H1 (cell line): ENCODE data around the gene GMPR. TPM values are rescaled to one million over a fixed set of nuclear protein-coding genes. Genes with fewer than 3 reads are reported as not detected.

ENCODE experiments used
- CTCF ChIA-PET: fragments of 300-600 bp; sonication (Branson Sonifier 250); formaldehyde crosslinking; loops from one replicate; lab custom pipeline; 2021; ENCODE audit not compliant: partially characterized antibody; lab: Charles Lee
- POLR2A ChIA-PET: fragments of 300-600 bp; sonication (Branson Sonifier 250); formaldehyde crosslinking; loops from one replicate; lab custom pipeline; 2021; ENCODE audit warnings: inconsistent platforms; ENCODE audit not compliant: partially characterized antibody; lab: Charles Lee
- DNase-seq, 2 experiments: peaks; one replicate each; pipeline versions ENCODE4 v3.0.0 to v3.0.0-alpha.2; 2010 to 2022; ENCODE audit warnings: low spot score in 2 of 2, low read depth in 1 of 2, mixed read lengths in 1 of 2
- FAIRE-seq: peaks from 2 replicates; lab custom pipeline; 2011; peaks lifted over from hg19 to GRCh38; lab: Jason Lieb, UNC
- H2AFZ ChIP-seq: 2 replicates; pipeline ENCODE4 v1.8.1; 2012; ENCODE audit warnings: low read length, inconsistent platforms
- H2AK5ac ChIP-seq: 2 replicates; pipeline ENCODE4 v1.6.1; 2013; ENCODE audit warnings: low read depth, low read length
- H2BK120ac ChIP-seq: replicated peaks from 2 replicates; pipeline ENCODE3; 2013; ENCODE audit warnings: low read depth, low read length, inconsistent platforms
- H2BK12ac ChIP-seq: 2 replicates; pipeline ENCODE4 v1.6.1; 2013; ENCODE audit warnings: low read depth, low read length
- H2BK15ac ChIP-seq: 2 replicates; pipeline ENCODE4 v1.6.1; 2013; ENCODE audit warnings: low read length
- H2BK20ac ChIP-seq: 2 replicates; pipeline ENCODE4 v1.6.1; 2013; ENCODE audit warnings: low read length
- H2BK5ac ChIP-seq: 2 replicates; pipeline ENCODE4 v1.6.1; 2013; ENCODE audit warnings: low read depth, low read length
- H3K14ac ChIP-seq: 2 replicates; pipeline ENCODE4 v1.6.1; 2013; ENCODE audit warnings: inconsistent platforms; ENCODE audit not compliant: insufficient read length
- H3K18ac ChIP-seq: 2 replicates; pipeline ENCODE4 v1.6.1; 2013; ENCODE audit warnings: low read length; ENCODE audit errors: extremely low read depth
- H3K23ac ChIP-seq: 2 replicates; pipeline ENCODE4 v1.6.1; 2013; ENCODE audit warnings: inconsistent platforms; ENCODE audit not compliant: insufficient read length
- H3K23me2 ChIP-seq: 2 replicates; pipeline ENCODE4 v1.6.1; 2013; ENCODE audit warnings: low read depth, low read length
- H3K27ac ChIP-seq: 2 replicates; pipeline ENCODE4 v1.6.1; 2011; ENCODE audit warnings: low read depth, low read length, inconsistent platforms
- H3K27me3 ChIP-seq, 4 experiments: replicated peaks in 1 of 4; 1 replicate in 1 of 4; 2 replicates in 3 of 4; pipeline versions ENCODE4 v1.6.1 to v1.8.1; 2011 to 2013; ENCODE audit warnings: low read length in 3 of 4, mild to moderate bottlenecking in 3 of 4, inconsistent platforms in 2 of 4, mixed read lengths in 2 of 4, moderate library complexity in 1 of 4; ENCODE audit not compliant: control insufficient read depth in 3 of 4, insufficient read depth in 3 of 4; ENCODE audit errors: extremely low read depth in 1 of 4
- H3K36me3 ChIP-seq, 4 experiments: 2 replicates each; pipeline versions ENCODE4 v1.6.1 to v1.8.1; 2011 to 2013; ENCODE audit warnings: mild to moderate bottlenecking in 4 of 4, low read length in 3 of 4, moderate library complexity in 2 of 4, control low read depth in 1 of 4, inconsistent platforms in 1 of 4; ENCODE audit not compliant: insufficient read depth in 4 of 4, control insufficient read depth in 2 of 4
- H3K4ac ChIP-seq: replicated peaks from 2 replicates; pipeline ENCODE3; 2013; ENCODE audit warnings: low read length, low read depth, mixed read lengths, inconsistent platforms; ENCODE audit not compliant: insufficient read length
- H3K4me1 ChIP-seq, 4 experiments: replicated peaks in 1 of 4; 1 replicate in 1 of 4; 2 replicates in 3 of 4; pipeline versions ENCODE4 v1.6.1 to v1.8.1; 2011 to 2013; ENCODE audit warnings: low read length in 3 of 4, inconsistent platforms in 2 of 4, mixed read lengths in 1 of 4; ENCODE audit not compliant: insufficient read depth in 4 of 4, control insufficient read depth in 3 of 4
- H3K4me2 ChIP-seq, 2 experiments: 2 replicates each; pipeline versions ENCODE4 v1.6.1 to v1.8.1; 2011 to 2013; ENCODE audit warnings: low read depth in 2 of 2, low read length in 2 of 2, control low read depth in 1 of 2, inconsistent platforms in 1 of 2, mild to moderate bottlenecking in 1 of 2; ENCODE audit not compliant: insufficient read depth in 1 of 2
- H3K4me3 ChIP-seq, 4 experiments: fragments of 200-600, 300-600 bp in 1 of 4; sonication (generic), shearing (Covaris generic), sonication (Bioruptor Twin) in 1 of 4; 2 replicates each; pipeline versions ENCODE4 v1.5.1 to v1.8.1; 2011 to 2016; ENCODE audit warnings: low read length in 4 of 4, low read depth in 3 of 4, control low read depth in 2 of 4, inconsistent platforms in 2 of 4, mild to moderate bottlenecking in 2 of 4, mixed read lengths in 1 of 4, moderate library complexity in 1 of 4; ENCODE audit not compliant: insufficient read depth in 2 of 4; ENCODE audit errors: extremely low read depth in 1 of 4
- H3K56ac ChIP-seq: replicated peaks from 2 replicates; pipeline ENCODE3; 2013; ENCODE audit warnings: low read depth, mild to moderate bottlenecking, mixed read lengths, low read length, inconsistent platforms; ENCODE audit not compliant: insufficient read length
- H3K79me1 ChIP-seq: 2 replicates; pipeline ENCODE4 v1.6.1; 2013; ENCODE audit warnings: low read depth, low read length, control low read depth
- H3K79me2 ChIP-seq, 2 experiments: 2 replicates each; pipeline versions ENCODE4 v1.6.1 to v1.8.1; 2012 to 2013; ENCODE audit warnings: low read length in 2 of 2, mild to moderate bottlenecking in 2 of 2, inconsistent platforms in 1 of 2; ENCODE audit not compliant: insufficient read depth in 2 of 2, control insufficient read depth in 1 of 2
- H3K9ac ChIP-seq, 4 experiments: replicated peaks in 1 of 4; 1 replicate in 1 of 4; 2 replicates in 3 of 4; pipeline versions ENCODE4 v1.6.1 to v1.8.1; 2011 to 2013; ENCODE audit warnings: low read depth in 3 of 4, low read length in 3 of 4, control low read depth in 2 of 4, mild to moderate bottlenecking in 2 of 4, moderate library complexity in 2 of 4, inconsistent platforms in 1 of 4; ENCODE audit errors: extremely low read depth in 1 of 4
- H3K9me3 ChIP-seq, 2 experiments: 2 replicates each; pipeline versions ENCODE4 v1.6.1 to v1.8.1; 2012 to 2013; ENCODE audit warnings: mild to moderate bottlenecking in 2 of 2, moderate library complexity in 2 of 2, control low read depth in 1 of 2, inconsistent platforms in 1 of 2, low read depth in 1 of 2, low read length in 1 of 2, mixed read lengths in 1 of 2; ENCODE audit not compliant: insufficient read depth in 2 of 2
- H4K20me1 ChIP-seq, 2 experiments: replicated peaks in 1 of 2; 2 replicates each; pipeline versions ENCODE3 to v1.8.1; 2011 to 2013; ENCODE audit warnings: inconsistent platforms in 2 of 2, low read length in 2 of 2, mild to moderate bottlenecking in 1 of 2; ENCODE audit not compliant: insufficient read depth in 2 of 2, control insufficient read depth in 1 of 2
- H4K5ac ChIP-seq: 2 replicates; pipeline ENCODE4 v1.6.1; 2013; ENCODE audit warnings: low read length, low read depth, mixed read lengths, inconsistent platforms; ENCODE audit not compliant: insufficient read length
- H4K8ac ChIP-seq: 2 replicates; pipeline ENCODE4 v1.8.0; 2013; ENCODE audit warnings: mild to moderate bottlenecking, moderate library complexity, low read length, inconsistent platforms; ENCODE audit not compliant: insufficient read depth; ENCODE audit errors: extremely low read depth
- H4K91ac ChIP-seq: replicated peaks from 2 replicates; pipeline ENCODE3; 2013; ENCODE audit warnings: low read length, mixed read lengths, inconsistent platforms; ENCODE audit not compliant: insufficient read length
- CBX5 ChIP-seq: fragments of 300-800, 300-1000 bp; sonication (generic); IDR thresholded peaks from 2 replicates; pipeline ENCODE4 v1.7.1; 2016; ENCODE audit warnings: antibody characterized with exemption, low read length, low read depth
- CBX8 ChIP-seq: fragments of 300-800, 300-1000 bp; sonication (generic); IDR thresholded peaks from 2 replicates; pipeline ENCODE4 v1.7.1; 2016; ENCODE audit warnings: low read depth, low read length, borderline replicate concordance
- EGR1 ChIP-seq: IDR thresholded peaks from 2 replicates; pipeline ENCODE4 v1.6.1; 2011; ENCODE audit warnings: low read depth, low read length, borderline replicate concordance
- GABPA ChIP-seq: IDR thresholded peaks from 2 replicates; pipeline ENCODE4 v1.6.1; 2011; ENCODE audit warnings: mild to moderate bottlenecking, low read length, moderate library complexity, borderline replicate concordance; ENCODE audit not compliant: insufficient read depth
- NANOG ChIP-seq: IDR thresholded peaks from 2 replicates; pipeline ENCODE4 v1.6.1; 2011; ENCODE audit warnings: low read length, low read depth, mild to moderate bottlenecking, inconsistent platforms; ENCODE audit not compliant: insufficient read depth, poor library complexity, severe bottlenecking
- POLR2A ChIP-seq, 2 experiments: IDR thresholded peaks; 1 replicate in 1 of 2; 2 replicates in 1 of 2; pipeline ENCODE4 v1.6.1; 2011; ENCODE audit warnings: low read depth in 2 of 2, low read length in 2 of 2, mild to moderate bottlenecking in 2 of 2; ENCODE audit errors: control extremely low read depth in 1 of 2
- POU5F1 ChIP-seq: IDR thresholded peaks from 2 replicates; pipeline ENCODE4 v1.6.1; 2011; ENCODE audit warnings: low read depth, mild to moderate bottlenecking, low read length, moderate library complexity
- RBBP5 ChIP-seq: IDR thresholded peaks from 2 replicates; pipeline ENCODE4 v1.7.1; 2012; ENCODE audit warnings: low read depth, mild to moderate bottlenecking, inconsistent platforms, low read length, moderate library complexity, borderline replicate concordance
- SRF ChIP-seq: IDR thresholded peaks from 2 replicates; pipeline ENCODE4 v1.6.1; 2011; ENCODE audit warnings: mild to moderate bottlenecking, low read depth, low read length, moderate library complexity
- TAF7 ChIP-seq: optimal IDR thresholded peaks from 2 replicates; pipeline ENCODE3; 2011; ENCODE audit warnings: low read depth, mild to moderate bottlenecking, inconsistent platforms, low read length, moderate library complexity, borderline replicate concordance
- TEAD4 ChIP-seq: IDR thresholded peaks from 2 replicates; pipeline ENCODE4 v1.6.1; 2012; ENCODE audit warnings: low read depth, low read length, inconsistent platforms, mixed read lengths
- WGBS, 2 experiments: shearing (Covaris generic) in 1 of 2; methylation state at CpG; one replicate each; pipeline versions ENCODE4 v1.1.6 to v1.1.7; 2013 to 2015; ENCODE audit warnings: low lambda C conversion rate in 2 of 2, mixed read lengths in 2 of 2, inconsistent platforms in 1 of 2, low coverage in 1 of 2, missing lambda C conversion rate in 1 of 2; ENCODE audit not compliant: insufficient replicate concordance in 2 of 2, insufficient coverage in 1 of 2, insufficient read length in 1 of 2; ENCODE audit errors: extremely low coverage in 1 of 2, missing lambda C conversion rate in 1 of 2; 5-methylcytosine and 5-hydroxymethylcytosine counted together
- polyA plus RNA-seq, 7 experiments: library from polyadenylated mRNA; depleted of rRNA in 3 of 7; stranded (reverse) in 5 of 7; unstranded in 2 of 7; fragments of >200 nt in 5 of 7; fragments of 200-250 nt in 2 of 7; gene quantifications; 1 replicate in 5 of 7; 2 replicates in 1 of 7; 4 replicates in 1 of 7; pipeline versions ENCODE4 v1.2.1 to v1.2.3, GENCODE V29; 2011 to 2013; ENCODE audit warnings: missing spikeins in 2 of 7, mixed read lengths in 2 of 7
- total RNA-seq: library from RNA; stranded (reverse); fragmentation: NEBNext Ultra II Directional; extraction: Animal tissue kit (Norgen Biotek cat#: 25700); gene quantifications from 2 replicates; pipeline ENCODE4 v1.2.1, GENCODE V29; 2021
- TF ChIP-seq, protein P1 (sequence below), 3 experiments: IDR thresholded peaks; 1 replicate in 2 of 3; 2 replicates in 1 of 3; pipeline versions ENCODE4 v1.5.1 to v1.6.1; 2011; ENCODE audit warnings: low read length in 3 of 3, mild to moderate bottlenecking in 3 of 3, inconsistent platforms in 2 of 3, low read depth in 1 of 3, moderate library complexity in 1 of 3; ENCODE audit not compliant: insufficient read depth in 1 of 3; ENCODE audit errors: control extremely low read depth in 1 of 3

The GMPR gene
- total and polyA plus RNA-seq, 2 of the 8 experiments (the other 6 are each of a cell fraction or from before 2014, with no cell fraction given): 0.99 to 1.2 TPM

DNA sequence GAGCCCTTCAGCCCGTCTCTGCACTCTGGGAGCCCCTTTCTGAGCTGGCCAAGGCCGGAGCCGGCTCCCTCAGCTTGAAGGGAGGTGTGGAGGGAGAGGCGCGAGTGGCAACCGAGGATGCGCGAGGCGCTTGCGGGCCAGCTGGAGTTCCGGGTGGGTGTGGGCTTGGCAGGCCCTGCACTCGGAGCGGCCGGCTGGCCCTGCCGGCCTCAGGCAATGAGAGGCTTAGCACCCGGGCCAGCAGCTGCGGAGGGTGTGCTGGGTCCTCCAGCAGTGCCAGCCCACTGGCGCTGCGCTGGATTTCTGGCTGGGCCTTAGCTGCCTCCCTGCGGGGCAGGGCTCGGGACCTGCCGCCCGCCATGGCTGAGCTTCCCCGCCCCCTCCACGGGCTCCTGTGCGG, 49.8 kb downstream of the GMPR start:
- Histone ChIP-seq H3K14ac (no peak overlapping the region), H3K18ac (no peak overlapping the region), H3K9me3 (no peaks in the 10 kb centered on the region; a peak in 1 of 4 replicates), H3K9ac (no peak overlapping the region), H2BK120ac (no peak overlapping the region), H3K4ac (no peak overlapping the region), H3K23ac (no peak overlapping the region), H2AFZ (no peak overlapping the region), H3K79me1 (no peaks in the 10 kb centered on the region), H3K27ac (no peak overlapping the region), H3K4me3 (no peak overlapping the region), H4K5ac (no peak overlapping the region), H4K8ac (no peak overlapping the region), H2BK12ac (no peak overlapping the region), H4K91ac (no peak overlapping the region), H3K79me2 (no peaks in the 10 kb centered on the region), H2BK20ac (no peak overlapping the region), H3K56ac (no peak overlapping the region), H3K4me2 (no peak overlapping the region), H3K23me2 (no peaks in the 10 kb centered on the region), H2AK5ac (no peak overlapping the region), H3K4me1 (0 out of 7 replicates have a peak, but pooled peaks cover 0 to 2% (median 0%) of the 10 kb centered on the region in 4 experiments), H2BK15ac (no peak overlapping the region), H3K27me3 (no peaks in the 10 kb centered on the region), H3K36me3 (no peaks in the 10 kb centered on the region), H4K20me1 (no peaks in the 10 kb centered on the region), H2BK5ac (no peak overlapping the region)
- no peak for DNase-seq
- FAIRE-seq: no peak
- POLR2A ChIA-PET: no interaction called here
- 90% methylated on average over 17 of the region's 26 CpGs; no CpG with 5 or more reads in 1 of the 2 experiments for WGBS, 2 experiments
- CTCF ChIA-PET: interaction anchor here (0.8 to 1.6 kb wide), 6 partner anchors 8 to 59 kb away, joined by 3 to 6 read pairs (median 4); no protein-coding TSS in a partner anchor
- no peak for TF ChIP-seq GABPA
- no peak for TF ChIP-seq POU5F1
- no peak for TF ChIP-seq NANOG
- no peak for TF ChIP-seq SRF
- no peak for TF ChIP-seq RBBP5
- TF ChIP-seq, protein P1, sequence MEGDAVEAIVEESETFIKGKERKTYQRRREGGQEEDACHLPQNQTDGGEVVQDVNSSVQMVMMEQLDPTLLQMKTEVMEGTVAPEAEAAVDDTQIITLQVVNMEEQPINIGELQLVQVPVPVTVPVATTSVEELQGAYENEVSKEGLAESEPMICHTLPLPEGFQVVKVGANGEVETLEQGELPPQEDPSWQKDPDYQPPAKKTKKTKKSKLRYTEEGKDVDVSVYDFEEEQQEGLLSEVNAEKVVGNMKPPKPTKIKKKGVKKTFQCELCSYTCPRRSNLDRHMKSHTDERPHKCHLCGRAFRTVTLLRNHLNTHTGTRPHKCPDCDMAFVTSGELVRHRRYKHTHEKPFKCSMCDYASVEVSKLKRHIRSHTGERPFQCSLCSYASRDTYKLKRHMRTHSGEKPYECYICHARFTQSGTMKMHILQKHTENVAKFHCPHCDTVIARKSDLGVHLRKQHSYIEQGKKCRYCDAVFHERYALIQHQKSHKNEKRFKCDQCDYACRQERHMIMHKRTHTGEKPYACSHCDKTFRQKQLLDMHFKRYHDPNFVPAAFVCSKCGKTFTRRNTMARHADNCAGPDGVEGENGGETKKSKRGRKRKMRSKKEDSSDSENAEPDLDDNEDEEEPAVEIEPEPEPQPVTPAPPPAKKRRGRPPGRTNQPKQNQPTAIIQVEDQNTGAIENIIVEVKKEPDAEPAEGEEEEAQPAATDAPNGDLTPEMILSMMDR (IDR thresholded peaks at IDR 0.05; ENCODE audit: control extremely low read depth in 1 of 3, insufficient read depth in 1 of 3, low read depth in 1 of 3, low read length in 3 of 3): no peak
- no peak for TF ChIP-seq TEAD4
- TF ChIP-seq CBX8: no peak
- TF ChIP-seq EGR1: no peak
- no peak for TF ChIP-seq CBX5
- no peak for TF ChIP-seq POLR2A (IDR thresholded peaks at IDR 0.05; ENCODE audit: control extremely low read depth in 1 of 2, low read depth in 2 of 2, low read length in 2 of 2)
- TF ChIP-seq TAF7: no peak
